GM18858 (cell line): ENCODE data around the gene ZNF780A.
"Not testable (repeated sequence)": the region's sequence is repeated elsewhere in the genome, so short reads cannot be mapped to it uniquely, and the experiment has no call there.

Experiments used
- ATAC-seq: cut with Tn5 transposase; IDR thresholded peaks from one replicate; pipeline ENCODE4 v1.9.1; 2021; ENCODE audit not compliant: unreplicated experiment

Gene ZNF780A

DNA sequence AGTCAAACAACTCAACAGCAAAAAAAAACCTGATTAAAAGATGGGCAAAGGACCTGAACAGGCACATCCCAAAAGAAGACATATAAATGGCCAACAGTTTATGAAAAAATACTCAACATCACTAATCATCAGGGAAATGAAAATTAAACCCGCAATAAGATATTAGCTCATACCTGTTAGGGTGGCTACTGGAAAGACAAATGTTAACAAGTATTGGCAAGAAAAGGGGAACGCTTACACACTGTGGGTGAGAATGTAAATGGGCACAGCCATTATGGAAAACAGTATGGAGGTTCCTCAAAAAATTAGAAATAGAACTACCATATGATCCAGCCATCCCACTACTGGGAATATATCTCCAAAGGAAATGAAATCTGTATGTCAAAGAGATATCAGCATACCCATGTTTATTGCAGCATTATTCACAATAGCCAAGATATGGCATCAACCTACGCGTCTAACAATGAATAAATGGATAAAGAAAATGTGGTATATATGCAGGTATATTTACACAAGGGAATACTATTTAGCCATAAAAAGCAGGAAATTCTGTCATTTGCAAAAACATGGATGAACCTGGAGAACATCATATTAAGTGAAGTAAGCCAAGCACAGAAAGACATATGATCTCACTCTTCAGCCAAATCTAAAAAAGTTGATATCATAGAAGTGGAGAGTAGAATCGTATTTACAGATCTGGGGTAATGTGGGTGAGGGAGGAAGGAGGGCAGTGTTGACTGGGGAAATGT, 2.3 kb downstream of the ZNF780A start:
- no peak for ATAC-seq

GRCh38 chr19:40084948-40085347, 5.8 kb downstream of the ZNF780A start:
- no peak for ATAC-seq

DNA sequence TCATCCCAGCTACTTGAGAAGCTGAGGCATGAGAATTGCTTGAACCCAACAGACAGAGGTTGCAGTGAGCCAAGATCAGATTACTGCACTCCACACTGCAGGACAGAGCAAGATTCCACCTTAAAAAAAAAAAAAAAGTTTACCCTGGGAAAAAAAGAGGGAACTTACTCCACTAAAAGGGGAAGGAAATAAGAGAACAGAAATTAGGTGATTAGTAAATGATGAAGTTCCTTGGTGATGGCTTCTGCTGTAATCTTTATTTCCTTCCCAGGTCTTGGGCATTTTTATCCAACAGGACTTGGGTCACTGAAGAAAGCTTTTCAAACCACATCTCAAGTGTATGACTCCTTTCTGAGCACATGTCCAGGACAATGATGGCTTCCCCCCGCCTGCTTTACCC, 9.3 kb downstream of the ZNF780A start:
- ATAC-seq = no peak

DNA sequence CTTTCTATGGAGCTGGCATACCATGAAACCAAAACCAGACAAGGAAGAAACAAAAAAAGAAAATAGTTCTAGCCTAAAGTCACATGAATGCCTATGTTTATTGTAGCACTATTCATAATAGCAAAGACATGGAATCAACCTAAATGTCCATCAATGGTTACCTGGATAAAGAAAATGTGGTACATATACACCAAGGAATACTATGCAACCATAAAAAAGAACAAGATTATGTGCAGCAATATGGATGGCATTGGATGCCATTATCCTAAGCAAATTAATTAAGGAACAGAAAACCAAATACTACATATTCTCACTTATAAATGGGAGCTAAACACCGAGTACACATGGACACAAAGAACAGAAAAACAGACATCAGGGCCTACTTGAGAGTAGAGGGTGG, 10.5 kb downstream of the ZNF780A start:
- no peak for ATAC-seq

- no peak for ATAC-seq
These were observed 12.4 kb downstream of the ZNF780A start for GRCh38 chr19:40078377-40078776.

DNA sequence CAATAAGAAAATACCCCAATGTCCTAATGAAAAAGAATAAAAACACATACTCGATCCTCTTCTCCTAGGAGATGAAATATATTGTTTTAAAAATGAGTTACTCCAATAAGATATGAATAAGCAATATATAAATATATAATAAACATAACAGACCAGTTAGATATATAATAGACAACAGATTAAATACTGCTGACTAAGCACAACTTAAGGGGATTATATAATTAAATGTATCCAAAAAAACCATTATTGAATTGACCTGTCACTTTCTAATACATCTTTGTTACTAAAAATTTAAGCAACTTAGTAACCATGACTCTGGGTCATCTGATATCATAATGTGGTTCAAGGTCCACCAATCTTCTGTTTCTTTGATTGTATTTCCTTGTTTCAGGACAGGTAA, 20.7 kb downstream of the ZNF780A start:
- ATAC-seq = no peak

DNA sequence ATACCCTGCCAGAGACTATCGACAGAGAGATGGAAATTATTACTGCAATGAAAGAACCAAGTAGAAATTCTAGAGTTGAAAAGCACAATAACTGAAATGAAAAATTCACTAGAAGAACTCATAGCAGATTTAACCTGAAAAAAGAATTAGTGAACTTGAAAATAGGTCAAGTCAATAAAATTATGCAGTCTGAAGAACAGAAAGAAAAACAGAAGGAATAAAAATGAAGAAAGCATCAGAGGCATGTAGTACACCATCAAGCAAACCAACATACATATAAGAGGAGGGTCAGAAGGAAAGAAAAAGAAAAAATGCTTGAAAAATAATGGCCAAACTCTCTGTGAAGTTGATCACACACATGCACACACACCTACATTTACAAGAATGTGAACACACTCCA, 31.1 kb downstream of the ZNF780A start:
- no peak for ATAC-seq

GRCh38 chr19:40057166-40057565, 33.6 kb downstream of the ZNF780A start:
- ATAC-seq = no peak

DNA sequence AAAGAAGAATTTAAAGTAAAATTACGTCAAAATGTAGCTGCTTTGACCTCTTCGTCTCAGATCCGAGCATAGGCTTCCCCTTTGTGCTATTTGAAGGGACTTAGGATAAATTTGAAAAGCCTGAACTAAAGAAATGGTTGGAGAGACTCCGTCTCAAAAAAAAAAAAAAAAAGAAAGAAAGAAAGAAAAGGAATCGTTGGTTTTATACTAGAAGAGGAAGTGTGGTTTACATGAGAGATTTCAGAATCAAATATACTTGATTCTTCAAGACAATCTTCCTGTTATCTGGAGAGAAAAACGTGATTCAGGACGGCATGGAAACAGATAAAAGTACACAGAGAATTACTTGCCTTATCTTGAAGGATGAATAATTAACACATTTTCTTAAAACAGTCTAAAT, 34.2 kb downstream of the ZNF780A start:
- no peak for ATAC-seq

DNA sequence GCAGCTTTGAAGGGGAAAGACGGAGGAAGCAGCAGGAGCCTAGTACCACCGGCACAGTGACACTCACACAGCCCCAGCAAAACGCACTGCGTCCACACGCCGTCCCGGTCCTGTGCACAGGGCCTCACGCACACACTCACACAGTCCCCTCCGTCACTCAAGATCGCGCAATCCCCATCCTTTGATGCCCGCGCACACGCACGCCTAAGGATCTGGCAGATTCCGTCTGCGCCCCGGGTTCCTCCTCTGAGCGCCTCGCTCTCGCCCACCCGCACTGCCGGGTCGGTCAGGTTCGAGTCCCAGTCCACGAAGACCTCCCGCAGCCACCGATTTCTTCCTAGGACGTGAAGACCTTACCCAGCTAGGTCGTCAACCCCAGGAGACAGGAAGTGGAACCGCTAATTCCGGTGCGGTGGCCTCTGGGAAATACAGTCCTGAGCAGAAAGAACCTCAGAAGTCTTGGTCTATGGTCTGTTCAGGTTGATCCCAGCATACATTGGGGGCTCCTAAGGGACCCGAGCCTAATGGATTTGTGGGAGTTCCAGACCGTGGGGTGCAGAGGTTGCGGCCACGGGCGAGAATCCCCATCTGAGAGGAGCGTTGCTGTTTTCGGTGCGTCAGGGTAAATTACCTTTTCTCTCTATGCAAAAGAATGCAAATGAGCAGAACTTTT, 34.8 kb downstream of the ZNF780A start, which contains the start of gene ZNF780B:
TSS of gene ZNF780B (minus strand) at position 400 of the 673 bp plus-strand sequence. CDS start 5,899 bp downstream, outside the sequence.
- no peak for ATAC-seq

- no peak for ATAC-seq
These were observed 35.7 kb downstream of the ZNF780A start for GRCh38 chr19:40055049-40055448.

- ATAC-seq = no peak
These were observed 36.1 kb downstream of the ZNF780A start for GRCh38 chr19:40054632-40055031.

DNA sequence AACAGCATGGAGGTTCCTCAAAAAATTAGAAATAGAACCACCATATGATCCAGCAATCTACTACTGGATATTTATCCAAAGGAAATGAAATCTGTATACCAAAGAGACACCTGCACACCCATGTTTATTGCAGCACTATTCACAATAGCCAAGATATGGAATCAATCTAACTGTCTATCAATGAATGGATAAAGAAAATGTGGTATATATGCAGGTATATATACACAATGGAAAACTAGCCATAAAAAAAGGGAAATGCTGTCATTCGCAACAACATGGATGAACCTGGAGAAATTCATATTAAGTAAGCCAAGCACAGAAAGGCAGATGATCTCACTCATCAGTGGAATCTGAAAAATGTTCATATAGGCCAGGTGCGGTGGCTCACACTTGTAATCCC, 37.3 kb downstream of the ZNF780A start:
- no peak for ATAC-seq

GRCh38 chr19:40041718-40042117, 49.0 kb downstream of the ZNF780A start:
- not testable (repeated sequence) for ATAC-seq

DNA sequence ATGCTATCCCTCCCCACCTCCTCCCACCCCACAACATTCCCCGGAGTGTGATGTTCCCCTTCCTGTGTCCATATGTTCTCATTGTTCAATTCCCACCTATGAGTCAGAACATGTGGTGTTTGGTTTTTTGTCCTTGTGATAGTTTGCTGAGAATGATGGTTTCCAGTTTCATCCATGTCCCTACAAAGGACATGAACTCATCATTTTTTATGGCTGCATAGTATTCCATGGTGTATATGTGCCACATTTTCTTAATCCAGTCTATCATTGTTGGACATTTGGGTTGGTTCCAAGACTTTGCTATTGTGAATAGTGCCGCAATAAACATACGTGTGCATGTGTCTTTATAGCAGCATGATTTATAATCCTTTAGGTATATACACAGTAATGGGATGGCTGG, 52.7 kb downstream of the ZNF780A start:
- ATAC-seq = not testable (repeated sequence)

GRCh38 chr19:40035996-40036395, 54.7 kb downstream of the ZNF780A start:
- no peak for ATAC-seq

DNA sequence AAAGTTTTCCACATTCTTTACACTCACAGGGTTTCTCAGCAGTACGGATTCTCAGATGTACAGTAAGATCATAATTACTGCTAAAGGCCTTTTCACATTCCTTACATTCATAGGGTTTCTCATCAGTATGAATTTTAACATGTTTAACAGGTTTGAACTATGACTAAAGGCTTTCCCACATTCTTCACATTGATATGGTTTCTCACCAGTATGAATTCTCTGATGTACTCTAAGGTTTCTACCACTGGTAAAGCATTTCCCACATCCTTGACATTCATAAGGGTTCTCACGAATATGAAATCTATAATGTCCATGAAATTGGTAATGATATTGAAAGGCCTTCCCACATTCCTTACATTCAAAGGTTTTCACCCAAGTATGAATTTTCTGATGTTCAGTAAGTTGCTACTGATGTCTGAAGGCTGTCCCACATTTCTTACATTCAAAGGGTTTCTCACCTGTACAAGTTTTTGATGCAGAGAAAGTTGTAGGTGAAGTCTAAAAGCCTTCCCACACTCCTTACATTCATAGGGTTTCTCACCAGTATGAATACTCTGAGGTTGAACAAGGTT, 56.7 kb downstream of the ZNF780A start:
- ATAC-seq = no peak

DNA sequence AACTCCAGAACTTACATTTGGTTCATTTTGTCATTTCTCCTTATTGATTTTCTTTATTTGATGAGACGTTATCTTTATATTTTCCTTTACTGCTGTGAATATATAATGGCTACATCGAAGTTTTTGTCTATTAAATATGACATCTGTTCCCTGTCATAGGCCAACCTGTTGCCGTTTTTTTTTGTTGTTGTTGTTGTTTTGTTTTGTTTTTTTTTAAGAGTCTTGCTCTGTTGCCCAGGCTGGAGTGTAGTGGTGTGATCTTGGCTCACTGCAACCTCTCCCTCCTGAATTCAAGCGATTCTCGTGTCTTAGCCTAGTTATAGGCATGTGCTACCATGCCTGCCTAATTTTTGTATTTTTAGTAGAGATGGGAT, 64.2 kb downstream of the ZNF780A start:
- ATAC-seq = no peak

- no peak for ATAC-seq
These were observed 64.7 kb downstream of the ZNF780A start for GRCh38 chr19:40025938-40026596.

DNA sequence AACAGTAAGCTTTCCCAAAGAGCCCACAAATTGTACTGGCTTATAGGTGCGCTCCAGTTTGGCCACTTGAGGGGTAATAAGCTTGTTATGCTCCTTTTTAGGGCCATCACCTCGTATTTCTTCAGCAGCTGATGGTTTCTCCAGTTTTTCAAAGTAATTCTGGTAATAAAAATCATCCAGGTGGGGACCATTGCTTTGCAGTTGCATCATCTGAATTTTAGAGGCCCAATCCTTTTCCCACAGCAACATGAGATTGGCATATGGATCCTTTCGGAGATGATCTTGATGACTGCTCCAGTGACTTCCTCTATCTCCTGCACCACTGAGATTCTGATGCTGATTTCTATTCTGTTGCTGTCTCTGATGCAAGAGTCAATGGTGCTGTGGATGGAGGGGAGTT, 66.8 kb downstream of the ZNF780A start:
- ATAC-seq = no peak
